ENCODE data around the gene TENM4.

The TENM4 gene

DNA sequence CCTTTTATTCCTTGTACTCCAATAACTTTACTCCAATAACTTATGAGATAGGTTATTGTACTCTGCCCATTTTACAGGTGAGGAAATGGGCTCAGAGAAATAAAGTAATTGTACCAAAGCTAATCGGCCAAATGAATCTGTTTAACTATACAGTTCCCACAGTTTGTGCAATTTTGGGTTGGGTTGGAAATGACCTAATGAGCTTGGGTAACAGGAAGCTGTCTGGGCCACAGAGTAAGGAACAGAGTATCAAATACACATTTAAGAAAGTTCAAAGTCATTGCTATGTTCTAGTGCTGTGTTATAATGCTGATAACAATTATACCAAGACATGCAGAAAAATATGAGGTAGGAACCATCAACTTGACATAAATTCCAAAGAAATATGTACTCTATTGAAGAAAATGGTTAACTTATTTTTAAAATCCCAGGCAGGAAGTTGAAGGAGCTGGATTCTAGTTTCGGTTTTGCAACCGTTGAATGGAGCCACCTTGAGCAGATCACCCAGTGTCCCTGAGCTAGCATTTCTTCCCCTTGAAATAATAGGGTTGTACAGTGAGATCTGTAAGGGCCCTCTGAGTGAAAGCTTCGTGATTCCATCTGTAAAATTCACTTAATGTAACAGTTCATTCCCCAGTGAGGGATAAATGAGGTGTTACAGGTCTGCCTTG lies 505.3 kb downstream of the TENM4 start:
- no peak for DNase-seq (ENCODE audit: low read depth)

DNA sequence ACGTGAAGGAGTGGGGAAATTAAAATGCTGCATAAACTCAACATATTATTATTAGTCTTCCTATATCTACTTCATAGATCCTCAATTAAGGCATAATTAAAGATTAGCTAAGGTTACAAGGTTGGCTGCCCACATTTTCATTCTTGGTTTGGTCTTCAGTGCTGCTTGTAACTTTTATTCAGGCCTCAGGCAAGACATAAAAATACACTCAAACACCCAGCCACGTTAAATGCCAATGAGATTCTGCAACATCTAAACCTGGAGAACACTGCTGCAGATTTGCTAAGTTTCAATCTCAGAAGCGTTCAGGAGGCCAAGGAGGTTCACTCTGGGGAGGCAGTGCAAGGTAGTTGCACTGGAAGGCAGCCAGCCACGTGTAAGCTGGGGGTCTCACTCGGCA lies 507.5 kb downstream of the TENM4 start:
- no peak for DNase-seq (ENCODE audit: low read depth)

- DNase-seq (ENCODE audit: low read depth), result no peak
Observed at GRCh38 chr11:78932757-78933156, 508.1 kb downstream of the TENM4 start.

DNA sequence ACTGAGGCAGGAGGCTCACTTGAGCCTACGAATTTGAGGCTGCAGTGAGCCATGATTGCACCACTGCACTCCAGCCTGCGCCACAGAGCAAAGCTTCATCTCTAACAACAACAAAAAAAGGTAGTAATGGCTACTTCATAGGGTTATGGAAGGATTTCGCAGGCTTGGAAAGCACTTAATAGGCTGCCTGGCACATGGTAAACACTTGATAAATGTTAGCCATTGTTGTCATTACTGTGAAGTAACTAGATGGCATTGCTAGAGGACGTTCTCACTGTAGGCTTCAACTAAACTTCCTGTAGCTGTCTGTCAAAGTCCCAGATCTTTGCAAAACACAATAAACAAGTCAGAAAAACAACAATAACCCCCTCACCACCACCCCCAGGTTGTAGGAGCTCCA lies 508.9 kb downstream of the TENM4 start:
- no peak for DNase-seq (ENCODE audit: low read depth)

- DNase-seq (ENCODE audit: low read depth), result no peak
Observed at GRCh38 chr11:78930810-78931523, 509.9 kb downstream of the TENM4 start.

DNA sequence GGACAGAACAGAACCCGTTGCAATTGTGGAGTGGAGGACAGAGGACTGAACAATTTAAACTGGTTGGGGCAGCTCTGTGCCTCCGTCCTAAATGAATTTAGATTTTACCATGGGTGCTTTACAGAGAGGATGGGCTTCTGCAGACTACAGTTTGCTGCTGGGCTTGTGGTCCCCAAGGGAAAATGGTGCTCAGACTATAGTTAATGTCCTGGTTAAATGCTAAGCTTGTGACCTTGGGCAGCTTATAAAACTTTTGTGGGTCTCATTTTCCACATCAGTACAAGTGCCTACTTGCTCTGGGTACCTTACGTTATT lies 511.0 kb downstream of the TENM4 start:
- no peak for DNase-seq (ENCODE audit: low read depth)

DNA sequence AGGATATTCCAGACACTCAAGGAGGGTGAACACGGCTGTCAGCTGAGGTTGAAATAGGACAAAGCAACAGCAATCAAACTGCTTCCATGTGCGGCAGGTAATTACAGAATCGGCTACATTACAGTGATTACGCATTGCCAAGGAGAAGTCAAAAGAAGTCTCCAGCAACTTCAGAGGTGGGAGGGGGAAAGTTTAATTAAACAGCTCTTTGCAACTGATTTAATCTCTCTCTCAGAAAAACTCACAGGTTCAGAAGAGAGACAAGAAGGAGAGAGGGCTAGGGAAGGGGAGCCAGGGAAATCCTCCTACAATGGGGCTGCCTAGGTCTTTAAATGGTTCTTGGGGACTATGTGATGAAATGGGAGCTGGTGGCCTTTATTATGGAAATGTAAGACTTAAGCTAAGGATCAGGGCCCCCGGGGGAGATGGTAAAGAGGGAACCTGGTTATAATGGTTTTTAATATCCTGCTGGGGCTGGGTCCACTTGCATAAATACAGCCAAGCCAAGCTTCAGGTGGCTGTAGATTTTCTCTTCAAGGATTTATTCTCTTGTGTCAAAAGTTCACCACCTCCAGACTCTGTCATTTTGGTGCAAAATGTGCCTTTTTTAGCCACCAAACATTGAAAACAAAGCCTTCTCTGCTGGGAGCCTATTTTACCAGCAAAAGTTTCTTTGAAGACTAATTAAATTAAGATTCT lies 511.5 kb downstream of the TENM4 start:
- DNase-seq (ENCODE audit: low read depth), result no peak

GRCh38 chr11:78927511-78927910 lies 513.3 kb downstream of the TENM4 start:
- no peak for DNase-seq (ENCODE audit: low read depth)

- no peak for DNase-seq (ENCODE audit: low read depth)
Observed at GRCh38 chr11:78926633-78927338, 514.0 kb downstream of the TENM4 start.

GRCh38 chr11:78925387-78925786 lies 515.4 kb downstream of the TENM4 start:
- no peak for DNase-seq (ENCODE audit: low read depth)

DNA sequence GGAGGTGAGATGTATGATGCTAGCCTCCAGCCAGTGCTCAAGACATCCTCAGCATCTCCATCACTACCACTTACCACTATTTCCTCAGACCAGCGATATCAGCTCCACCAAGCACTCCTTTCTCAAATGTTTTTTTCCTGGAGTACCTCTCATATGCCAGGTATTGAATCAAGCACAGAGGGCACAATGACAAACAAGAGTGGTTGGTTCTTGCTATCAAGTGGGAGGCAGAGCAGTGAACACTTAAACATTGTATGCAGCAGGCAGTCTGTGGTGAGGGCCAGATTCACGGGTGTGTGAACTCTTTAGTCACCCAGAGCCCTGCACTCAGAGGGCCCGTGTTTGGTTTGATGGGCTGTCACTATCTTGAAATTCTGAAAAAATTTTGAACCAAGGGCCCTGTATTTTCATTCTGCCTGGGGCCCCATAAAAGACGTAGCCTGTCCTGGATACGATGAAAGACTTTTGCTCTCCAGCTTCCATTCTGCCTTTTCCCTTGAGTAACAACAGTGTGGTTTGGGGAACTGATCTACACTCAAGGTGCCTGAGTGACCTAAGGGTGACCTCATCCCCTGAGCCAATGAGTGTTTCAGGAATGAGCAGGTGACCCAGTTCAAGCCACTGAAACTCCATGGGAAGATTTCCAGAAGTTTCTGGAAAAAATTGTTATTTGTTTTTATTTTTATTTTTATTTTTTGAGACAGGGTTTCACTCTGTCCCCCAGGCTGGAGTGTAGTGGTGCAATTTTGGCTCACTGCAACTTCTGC lies 517.8 kb downstream of the TENM4 start:
- DNase-seq (ENCODE audit: low read depth), result no peak

DNA sequence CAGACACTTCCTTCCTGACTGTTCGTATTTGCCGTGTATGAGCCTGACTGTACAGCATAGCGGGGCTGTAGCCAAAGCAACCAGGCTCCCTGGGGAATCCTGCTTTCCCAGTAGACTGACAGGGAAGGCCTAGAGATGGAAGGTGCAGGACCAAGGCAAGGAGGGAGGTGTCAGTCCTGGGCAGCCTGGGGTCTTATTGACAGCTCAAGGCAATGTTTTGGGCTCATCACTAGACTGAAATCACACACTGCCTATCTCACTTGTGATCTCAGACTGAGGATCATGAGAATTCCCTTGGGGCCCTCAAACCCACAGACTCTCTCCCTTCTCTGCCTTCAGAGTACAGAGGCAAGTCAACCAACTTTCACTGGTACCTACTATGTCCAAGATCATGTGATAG lies 519.3 kb downstream of the TENM4 start:
- DNase-seq (ENCODE audit: low read depth), result no peak

DNA sequence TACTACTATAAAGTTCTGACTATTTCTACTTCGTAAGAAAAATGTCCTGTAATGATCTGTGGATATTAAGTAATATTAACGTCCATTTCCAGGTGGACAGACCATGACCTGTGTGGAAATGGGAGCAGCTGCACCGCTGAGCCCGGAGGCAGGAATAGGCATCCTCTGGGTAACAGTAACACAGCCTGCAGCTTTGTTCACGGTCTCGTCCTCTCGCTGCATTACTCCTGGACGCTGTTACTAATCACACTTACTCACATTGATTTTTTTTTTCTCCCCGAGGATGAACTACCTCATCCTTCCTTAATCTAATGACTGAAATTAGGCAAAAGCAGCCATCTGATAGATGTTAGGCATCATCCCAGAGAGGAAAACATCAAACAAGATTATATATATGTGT lies 520.5 kb downstream of the TENM4 start:
- DNase-seq (ENCODE audit: low read depth), result no peak

DNA sequence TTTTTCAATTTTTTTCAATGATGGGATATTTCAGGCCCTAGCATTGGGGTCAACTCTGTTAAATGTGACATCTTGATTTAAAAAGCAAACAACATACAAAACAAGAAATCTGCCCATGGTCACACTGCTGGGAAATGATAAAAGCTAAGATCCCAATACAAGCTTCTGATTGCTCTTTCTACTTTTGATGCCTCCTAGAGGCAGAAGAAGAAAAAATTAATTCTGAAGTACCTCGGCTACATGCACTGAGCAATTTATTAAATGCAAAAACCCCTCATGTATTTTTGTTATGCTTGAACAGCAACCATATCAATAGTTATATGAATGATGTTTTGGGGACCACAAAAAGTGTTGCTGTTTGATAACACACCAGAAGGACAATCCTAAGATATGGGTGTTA lies 524.1 kb downstream of the TENM4 start:
- DNase-seq (ENCODE audit: low read depth), result no peak

- no peak for DNase-seq (ENCODE audit: low read depth)
Observed at GRCh38 chr11:78914503-78914902, 526.3 kb downstream of the TENM4 start.

- DNase-seq (ENCODE audit: low read depth), result no peak
Observed at GRCh38 chr11:78912778-78913177, 528.1 kb downstream of the TENM4 start.

DNA sequence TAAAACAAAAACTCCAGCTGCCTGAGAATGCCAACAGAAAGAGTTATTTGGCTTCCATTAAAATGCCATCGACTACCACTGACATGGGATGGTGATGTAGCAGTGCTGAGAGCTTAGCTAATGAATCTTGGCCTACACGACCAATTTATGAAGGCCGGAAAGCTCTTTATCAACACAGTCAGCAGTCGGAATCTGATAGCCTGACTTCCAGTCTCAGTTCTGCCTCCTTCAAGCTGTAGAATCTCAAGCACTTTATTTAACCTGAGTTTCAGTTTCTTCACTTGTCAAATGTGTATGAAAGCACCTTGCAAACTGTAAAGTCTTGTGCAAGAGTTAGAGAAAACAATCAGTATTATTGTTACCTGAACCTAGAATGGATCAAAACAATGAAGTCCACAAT lies 530.5 kb downstream of the TENM4 start:
- DNase-seq (ENCODE audit: low read depth), result no peak

DNA sequence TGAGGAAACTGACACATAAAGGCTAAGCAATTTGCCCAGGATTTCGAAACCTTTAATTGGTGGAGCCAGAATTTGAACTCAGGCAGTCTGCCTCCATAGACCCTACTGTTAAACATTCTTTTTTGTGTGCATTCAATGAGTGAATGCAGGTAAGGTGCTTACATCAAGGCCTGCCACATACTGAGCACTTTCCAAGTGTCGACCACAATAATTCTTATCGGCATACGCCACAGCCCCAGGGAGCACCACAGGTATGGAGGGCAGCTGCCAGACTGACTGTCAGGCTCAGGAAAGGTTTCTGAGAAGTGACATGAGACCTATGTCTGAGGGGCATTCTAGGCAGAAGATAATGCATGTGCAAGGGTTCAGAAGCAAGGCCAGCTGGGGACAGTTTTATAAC lies 531.4 kb downstream of the TENM4 start:
- no peak for DNase-seq (ENCODE audit: low read depth)

DNA sequence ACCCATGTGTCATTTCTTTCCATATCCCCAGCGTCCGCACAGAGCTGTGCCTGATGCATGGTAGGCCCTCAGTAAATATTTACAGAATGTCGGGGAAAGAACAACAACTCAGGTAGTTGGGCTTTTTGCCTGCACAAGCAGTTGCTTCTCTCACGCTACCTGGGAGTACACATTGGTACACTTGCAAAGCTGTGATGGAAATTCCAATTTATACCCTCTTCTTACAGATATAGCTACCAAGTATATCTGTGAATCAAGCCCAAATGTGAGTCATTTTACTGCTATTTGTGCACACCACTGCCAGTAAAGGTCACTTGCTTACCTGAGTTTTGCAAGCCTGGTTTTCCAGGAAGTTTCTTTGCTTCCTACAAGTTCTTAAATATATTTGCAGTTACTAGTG lies 533.2 kb downstream of the TENM4 start:
- no peak for DNase-seq (ENCODE audit: low read depth)

- no peak for DNase-seq (ENCODE audit: low read depth)
Observed at GRCh38 chr11:78906566-78906965, 534.3 kb downstream of the TENM4 start.

DNA sequence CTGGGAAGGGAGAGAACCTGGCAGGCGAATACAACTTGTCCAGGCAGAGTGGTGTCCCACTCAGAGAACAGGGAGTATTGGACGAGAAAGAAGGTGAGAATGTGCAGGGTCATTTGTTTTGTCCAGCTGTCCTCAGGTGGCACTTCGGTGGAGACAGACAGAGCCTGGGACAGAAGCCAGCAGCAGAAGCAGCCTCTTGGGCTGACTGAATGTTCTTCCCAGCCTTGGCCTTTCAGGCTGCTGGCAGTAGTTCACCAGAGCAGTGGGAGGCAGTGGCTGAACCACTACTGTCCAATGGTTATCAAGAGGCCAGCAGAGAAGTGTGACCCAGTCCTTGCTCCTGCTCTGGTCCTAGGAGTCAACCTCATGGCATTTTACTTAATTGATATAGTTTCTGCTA lies 535.1 kb downstream of the TENM4 start:
- DNase-seq (ENCODE audit: low read depth), result no peak
